Prostate gland (tissue), 2 donors: ENCODE measurements around the gene COTL1.

Source experiments
- CTCF ChIP-seq, 4 experiments: fragments of 200-600 bp in 2 of 4; fragments of 450-650 bp in 2 of 4; sonication (generic) in 2 of 4; IDR thresholded peaks; 1 replicate in 3 of 4; 2 replicates in 1 of 4; pipeline ENCODE4 v1.5.1; 2016 to 2019; ENCODE audit warnings: antibody characterized with exemption in 4 of 4, mild to moderate bottlenecking in 2 of 4, moderate library complexity in 2 of 4
- POLR2A ChIP-seq: fragments of 450-650 bp; IDR thresholded peaks from one replicate; pipeline ENCODE4 v1.6.1; 2016; ENCODE audit warnings: antibody characterized with exemption, mild to moderate bottlenecking
- POLR2AphosphoS5 ChIP-seq: sonication (generic); formaldehyde crosslinking; IDR thresholded peaks from one replicate; pipeline ENCODE4 v1.6.1; 2017; ENCODE audit warnings: antibody characterized with exemption

GRCh38 chr16:84609563-84610177 lies 8.2 kb downstream of the COTL1 start:
- TF ChIP-seq CTCF (IDR thresholded peaks at IDR 0.05): no peak
- no peak for TF ChIP-seq POLR2AphosphoS5
- TF ChIP-seq POLR2A: no peak
